HG03521 (cell line): ENCODE results near the gene FOXN3.

Experiments
- ATAC-seq: cut with Tn5 transposase; IDR thresholded peaks from one replicate; pipeline ENCODE4 v1.9.1; 2021; ENCODE audit warnings: mild to moderate bottlenecking, moderate library complexity; ENCODE audit not compliant: unreplicated experiment

Gene FOXN3

DNA sequence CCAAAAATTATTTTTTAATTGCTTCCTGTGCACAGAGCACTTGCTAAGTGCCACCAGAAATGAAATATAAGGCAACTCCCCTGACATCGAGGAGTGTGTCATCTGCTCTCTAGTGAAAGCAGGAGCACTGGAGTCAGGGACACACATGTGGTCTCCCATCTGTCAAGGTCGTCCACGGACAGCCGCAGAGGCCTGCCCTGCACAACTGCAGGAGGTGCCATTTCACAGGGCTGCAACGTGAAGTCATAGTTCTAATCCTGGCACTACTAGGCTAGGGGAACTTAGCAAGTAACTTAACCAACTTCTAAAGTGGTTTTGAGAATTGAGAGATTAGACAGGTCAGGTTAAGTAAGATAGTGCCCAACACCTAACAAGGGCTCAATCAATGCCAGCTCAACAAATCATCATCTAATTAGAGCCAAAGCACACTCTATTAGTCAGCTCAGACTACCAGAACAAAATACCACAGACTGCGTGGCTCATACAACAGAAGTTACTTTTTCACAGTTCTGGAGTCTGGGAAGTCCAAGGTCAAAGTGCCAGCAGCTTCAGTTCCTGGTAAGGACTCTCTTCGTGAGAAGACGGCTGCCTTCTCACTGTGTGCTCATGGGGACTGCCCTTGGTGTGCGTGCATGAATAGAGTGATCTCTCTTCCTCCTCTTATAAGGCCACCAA, 30.7 kb downstream of the FOXN3 start:
- ATAC-seq, result no peak

DNA sequence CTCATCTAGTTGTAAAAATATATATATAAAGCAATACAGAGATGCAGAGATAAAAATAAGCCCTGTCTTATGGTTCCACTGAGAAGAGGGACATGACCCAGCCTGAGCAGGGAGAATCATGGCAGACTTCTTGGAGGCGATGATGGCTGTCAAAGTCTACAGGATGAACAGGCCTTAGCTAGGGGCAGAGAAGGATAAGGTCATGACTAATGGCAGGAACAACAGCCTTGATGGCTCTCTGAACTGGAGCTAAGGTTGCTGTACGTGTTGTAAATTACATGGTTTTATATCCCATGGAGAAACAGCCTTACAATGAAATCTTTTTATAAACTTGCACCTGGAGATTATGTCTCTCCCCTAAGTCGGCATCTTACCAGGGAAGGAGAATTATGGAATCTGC, 32.4 kb downstream of the FOXN3 start:
- ATAC-seq, result no peak

DNA sequence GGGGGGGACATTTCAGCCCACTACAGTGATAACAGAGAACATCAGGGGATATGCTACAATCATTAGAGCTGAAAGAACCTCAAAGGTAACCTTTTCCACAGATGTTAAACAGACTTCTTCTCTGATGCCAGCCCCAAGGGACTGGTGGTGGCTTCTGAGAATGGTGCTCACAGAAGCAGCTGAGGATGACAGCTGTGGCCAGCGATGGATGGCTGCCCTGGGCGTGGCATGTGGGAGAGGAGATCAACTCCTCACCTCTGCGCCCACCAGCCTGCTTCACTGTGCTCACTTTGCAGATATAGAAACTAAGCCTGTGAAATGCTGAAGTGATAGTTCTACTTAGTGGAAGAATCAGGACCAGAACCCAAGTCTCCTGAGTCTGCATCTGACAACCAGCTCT, 33.0 kb downstream of the FOXN3 start:
- peak; percentile 75 for ATAC-seq

DNA sequence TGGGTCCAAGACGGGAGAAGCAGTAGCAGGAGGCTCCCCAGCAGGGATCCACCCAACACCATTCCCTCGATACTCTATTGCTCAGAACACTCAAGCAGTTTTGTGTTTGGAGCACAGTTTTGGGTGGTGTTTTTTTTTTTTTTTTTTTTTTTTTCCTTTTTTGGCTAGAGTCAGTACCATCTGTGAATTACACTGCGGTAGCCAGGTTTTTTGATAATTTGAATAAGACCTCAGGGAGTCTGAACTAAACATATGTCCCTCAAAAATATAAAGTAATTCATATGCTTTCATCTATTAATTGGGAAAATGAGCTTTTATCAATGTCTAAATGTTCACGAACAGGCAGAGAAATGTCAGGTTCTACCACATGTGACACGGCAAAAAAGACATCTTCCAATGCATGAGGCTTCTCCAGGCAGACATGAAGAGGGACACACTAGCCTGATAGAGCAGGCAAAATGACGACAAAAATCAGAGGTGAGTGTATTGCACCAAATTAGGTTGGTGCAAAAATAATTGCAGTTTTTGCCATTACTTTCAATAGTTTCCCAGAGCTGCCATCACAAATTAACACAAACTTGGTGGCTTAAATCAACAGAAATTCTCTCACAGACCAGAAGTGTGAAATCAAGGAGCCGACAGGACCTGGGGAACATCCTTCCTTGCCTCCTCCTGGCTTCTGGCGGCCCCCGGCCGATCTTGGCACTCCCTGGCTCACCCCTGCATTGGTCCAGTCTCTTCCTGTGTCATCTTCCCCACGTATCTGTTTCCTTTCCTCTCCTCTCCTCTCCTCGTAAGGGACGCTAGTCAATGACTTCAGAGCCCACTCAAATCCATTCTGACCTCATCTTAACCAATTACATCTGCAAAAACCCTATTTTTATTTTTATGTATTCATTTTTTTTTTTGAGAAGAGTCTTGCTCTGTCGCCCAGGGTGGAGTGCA, 33.9 kb downstream of the FOXN3 start:
- ATAC-seq, result no peak

DNA sequence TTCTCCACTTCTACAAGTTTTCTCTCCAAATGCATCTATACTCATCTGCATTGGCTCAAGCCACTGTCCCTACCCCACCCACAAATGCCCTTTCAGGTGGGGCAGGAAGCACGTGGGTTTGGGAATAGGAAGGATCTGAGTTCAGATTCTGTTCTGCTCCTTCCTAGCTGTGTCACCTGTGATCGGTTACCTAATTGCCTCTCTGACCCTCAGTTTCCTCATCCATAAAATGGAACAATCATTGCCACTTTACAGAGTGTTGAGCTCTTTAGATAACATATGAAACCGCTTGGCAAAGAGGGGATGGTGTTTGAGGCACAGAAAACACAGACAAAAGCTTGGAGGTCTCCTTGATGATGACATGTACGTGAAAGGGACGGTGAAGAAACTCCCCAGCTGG, 34.5 kb downstream of the FOXN3 start:
- ATAC-seq, result no peak

DNA sequence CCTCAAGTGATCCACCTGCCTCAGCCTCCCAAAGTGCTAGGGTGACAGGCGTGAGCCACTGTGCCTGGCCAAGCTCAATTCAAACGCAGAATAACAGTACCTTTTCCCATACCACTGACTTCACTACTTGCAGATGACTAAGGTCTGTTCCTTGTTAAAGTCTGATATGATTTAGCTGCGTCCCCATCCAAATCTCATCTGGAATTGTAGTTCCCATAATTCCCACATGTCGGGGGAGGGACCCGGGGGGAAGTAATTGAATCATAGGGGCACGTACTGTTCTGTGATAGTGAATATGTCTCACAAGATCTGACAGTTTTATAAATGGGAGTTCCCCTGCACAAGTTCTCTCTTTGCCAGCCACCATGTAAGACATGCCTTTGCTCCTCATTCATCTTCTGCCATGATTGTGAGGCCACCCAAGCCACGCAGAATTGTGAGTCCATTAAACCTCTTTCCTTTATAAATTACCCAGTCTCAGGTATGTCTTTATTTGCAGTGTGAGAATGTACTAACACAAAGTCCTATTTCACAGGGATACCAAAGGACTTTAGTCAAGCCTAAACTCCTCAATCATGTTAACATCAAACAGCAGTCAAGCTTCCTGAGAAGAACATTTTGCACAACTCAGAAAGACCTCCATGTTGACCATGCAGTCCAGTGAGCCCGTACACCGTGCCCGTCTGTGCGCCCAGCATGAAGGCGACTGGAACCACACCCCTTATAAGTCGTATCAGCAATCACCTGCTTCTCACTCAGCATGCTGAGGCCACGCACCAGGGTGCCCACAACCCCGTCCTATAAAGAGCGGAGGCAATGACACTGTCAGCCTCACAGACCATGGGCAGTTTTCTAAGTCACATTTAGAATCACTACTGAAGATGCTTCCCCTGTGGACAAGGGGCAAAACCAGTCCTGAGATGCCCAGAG, 36.9 kb downstream of the FOXN3 start:
- ATAC-seq, result no peak

DNA sequence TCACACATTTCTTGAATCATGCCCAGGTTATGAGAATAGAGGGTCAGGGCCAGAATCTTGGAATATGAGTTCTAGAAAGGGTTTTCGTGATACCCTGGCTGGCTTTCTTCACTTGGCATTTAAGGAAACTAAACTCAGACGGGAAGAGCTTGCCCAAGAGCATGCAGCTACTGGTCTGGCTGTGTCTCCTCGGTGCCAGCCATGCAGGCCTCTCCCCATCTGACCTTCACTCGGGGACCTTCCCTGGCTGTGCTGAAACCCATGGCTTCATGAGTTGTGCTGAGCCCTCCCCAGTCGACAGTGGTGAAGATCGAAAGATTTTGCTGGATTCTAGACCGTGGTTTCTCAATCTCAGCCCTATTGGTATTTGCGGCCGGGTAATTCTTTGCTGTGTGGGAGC, 38.0 kb downstream of the FOXN3 start:
- no peak for ATAC-seq

DNA sequence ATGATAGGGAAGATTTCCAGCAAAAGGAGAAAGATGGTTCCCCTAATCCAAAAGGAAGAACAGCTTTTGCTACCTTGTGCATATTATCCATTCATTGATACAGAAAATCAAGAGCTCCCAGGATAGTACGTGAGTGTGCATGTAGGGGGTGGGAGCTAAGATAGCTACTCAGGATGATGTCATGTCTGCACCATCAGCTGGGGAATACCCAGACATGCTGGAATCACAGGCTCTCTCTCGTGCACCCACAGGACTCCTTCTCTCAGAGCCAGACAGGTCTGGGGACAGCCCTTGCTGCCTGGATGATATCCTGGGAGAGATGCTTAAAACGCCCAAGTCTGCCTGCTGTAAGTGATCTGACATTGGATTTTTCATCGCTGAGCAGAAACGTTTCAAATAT, 38.9 kb downstream of the FOXN3 start:
- no peak for ATAC-seq

DNA sequence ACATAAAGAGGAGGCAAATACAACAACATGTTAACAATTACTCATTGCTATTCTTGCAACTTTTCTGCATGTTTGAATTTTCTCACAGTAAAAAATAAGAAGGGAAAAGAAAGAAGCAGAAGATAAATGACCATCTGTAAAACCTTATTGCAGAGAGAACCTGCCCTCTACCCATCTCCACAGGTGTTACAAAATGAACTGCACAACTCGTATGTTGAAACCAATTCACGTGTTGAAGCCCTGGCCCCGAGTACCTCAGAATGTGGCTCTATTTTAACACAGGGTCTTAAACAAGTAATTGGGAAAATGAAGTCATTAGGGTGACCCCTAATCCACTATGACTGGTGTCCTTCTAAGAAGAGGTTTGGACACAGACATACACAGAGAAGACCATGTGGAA, 39.5 kb downstream of the FOXN3 start:
- no peak for ATAC-seq

DNA sequence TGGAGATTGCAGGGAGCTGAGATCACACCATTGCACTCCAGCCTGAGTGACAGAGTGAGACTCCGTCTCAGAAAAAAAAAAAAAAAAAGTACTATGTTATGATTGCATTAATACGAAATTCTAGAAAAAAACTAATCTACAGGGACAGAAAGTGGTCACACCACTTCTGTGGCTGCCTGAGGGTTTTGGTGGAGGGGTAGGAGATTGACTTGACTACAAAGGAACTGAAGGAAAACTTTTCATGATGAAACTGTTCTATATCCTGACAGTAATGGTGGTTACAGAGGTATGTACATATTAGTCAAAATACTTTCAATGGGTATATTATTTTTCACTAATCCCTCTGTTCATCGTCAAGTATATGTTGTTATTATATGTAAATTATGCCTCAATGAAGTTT, 42.1 kb downstream of the FOXN3 start:
- no peak for ATAC-seq

DNA sequence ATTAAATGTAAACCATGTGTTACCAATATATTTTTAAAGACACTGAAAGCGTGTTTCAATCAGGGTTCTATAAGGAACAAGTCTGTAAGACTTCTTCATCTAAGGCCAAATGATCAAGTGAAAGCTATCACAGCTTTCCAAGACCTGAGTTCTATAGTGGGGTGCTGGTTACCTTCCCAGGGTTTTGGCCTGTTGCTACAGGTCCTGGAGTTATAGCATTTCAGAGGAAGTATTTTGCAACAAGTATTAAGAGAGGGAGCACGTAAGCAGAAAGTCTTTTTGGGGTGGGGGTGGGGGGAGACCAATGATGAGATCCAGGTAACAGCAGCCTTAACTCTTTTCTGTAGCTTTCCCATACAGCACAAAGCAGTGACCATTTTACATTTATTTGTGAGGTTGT, 43.8 kb downstream of the FOXN3 start:
- ATAC-seq, result no peak

DNA sequence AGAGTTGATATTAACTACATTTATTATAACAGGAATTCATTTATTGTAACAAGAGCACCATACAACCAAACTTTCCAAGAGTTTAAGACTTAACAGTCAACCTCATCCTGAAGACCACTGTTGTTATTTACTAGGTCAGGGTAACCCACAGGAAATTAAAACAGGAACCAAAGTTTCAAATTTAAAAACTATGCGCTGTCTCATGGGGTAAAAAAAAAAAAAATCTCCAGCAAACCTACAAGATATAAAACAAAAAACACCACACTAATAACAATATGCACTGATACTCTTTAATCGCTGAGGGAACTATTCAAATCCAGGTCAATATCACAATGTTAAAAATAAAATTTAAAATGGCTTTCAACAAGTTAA, 44.5 kb downstream of the FOXN3 start:
- ATAC-seq, result no peak

DNA sequence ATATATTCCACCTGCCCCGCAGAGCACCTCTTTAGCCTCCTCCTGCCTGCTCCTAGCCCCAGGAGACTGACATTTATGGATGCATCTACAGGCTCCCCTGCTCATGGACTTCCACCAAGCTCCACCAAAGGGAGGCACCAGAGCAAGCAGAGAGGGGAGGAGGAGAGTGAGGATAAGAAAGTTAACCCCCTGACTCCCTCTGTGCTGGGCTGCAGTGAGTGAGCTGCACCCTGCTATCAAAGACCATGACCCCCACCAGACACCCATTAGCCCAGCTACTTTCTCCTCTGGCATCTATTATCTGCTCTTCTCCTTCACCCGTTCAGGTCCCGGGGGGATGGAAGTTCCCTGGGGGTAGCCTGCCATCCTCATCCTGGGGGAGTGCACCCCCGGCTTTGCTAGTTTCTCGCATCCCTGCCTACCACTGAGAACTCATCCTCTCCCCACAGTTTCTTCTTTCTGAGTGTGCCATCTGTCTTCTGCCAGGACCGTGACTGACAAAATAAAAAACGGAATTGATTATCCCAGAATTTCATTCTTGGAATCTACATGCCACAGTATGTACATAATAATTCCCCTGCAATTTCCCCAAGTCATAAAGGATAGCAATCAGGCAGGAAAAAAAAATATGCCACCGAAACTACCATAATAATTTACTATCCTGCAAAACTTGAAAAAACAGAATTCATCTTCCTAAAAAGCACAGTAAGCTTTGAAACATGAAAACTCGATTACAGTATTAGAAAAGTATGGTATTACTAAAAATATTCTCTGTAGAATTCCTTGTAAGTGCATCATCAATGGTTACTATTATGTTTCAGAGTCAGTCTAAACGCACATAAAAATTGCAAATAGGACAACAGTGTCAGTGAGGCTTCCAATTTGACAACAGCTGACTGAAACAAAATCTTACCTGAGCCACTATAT, 45.2 kb downstream of the FOXN3 start:
- ATAC-seq, result no peak

DNA sequence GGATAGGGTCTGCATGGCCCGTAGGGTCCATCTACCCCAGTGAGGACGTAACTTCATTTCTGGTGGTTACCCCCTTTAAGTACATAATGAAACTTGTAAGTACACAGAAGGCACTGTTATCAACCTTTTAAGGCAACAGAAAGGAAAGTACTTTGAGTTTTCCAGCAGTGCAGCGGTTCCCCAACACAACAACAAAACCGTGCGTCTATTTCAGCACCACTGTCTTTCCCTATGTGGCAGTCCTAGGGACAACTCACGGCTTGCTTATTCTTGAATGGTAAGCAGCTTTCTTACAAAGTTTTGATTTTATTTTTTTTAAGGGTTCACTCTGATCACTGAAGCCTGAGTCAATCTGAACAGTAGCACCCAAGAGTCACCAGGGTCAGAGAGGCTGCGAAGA, 46.3 kb downstream of the FOXN3 start:
- no peak for ATAC-seq

DNA sequence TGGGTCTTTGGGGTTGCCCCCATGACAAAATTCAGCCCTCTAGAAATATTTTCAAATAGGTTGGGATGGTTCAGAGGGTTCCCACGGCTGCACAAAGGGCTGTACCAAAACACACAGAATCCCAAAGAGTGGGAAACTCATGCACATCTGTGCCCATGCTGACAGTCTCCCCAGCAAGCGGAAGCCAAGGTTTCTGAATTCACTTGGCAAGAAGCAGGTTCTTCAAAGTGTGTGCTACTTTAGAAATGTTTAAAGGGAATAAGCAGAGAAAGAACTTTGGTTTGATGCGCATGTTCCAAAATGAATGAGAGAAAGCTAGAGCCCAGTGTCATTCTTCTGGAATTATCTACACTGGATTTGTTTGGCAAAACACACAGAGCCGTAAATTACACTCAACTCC, 46.7 kb downstream of the FOXN3 start:
- no peak for ATAC-seq

DNA sequence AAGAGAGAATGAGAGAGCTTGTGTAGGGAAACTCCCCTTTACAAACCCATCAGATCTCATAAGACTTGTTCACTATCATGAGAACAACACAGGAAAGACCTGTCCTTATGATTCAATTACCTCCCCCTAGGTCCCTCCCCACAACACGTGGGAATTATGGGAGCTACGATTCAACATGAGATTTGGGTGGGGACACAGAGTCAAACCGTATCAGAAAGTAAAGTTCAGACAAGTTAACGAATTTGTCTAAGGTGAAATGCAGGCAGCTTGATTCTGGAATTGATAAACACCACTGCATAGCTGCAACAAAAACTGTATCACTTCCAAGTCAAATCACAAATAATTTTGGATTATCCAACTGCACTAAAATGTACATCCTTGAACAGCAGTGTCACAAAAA, 47.4 kb downstream of the FOXN3 start:
- no peak for ATAC-seq

DNA sequence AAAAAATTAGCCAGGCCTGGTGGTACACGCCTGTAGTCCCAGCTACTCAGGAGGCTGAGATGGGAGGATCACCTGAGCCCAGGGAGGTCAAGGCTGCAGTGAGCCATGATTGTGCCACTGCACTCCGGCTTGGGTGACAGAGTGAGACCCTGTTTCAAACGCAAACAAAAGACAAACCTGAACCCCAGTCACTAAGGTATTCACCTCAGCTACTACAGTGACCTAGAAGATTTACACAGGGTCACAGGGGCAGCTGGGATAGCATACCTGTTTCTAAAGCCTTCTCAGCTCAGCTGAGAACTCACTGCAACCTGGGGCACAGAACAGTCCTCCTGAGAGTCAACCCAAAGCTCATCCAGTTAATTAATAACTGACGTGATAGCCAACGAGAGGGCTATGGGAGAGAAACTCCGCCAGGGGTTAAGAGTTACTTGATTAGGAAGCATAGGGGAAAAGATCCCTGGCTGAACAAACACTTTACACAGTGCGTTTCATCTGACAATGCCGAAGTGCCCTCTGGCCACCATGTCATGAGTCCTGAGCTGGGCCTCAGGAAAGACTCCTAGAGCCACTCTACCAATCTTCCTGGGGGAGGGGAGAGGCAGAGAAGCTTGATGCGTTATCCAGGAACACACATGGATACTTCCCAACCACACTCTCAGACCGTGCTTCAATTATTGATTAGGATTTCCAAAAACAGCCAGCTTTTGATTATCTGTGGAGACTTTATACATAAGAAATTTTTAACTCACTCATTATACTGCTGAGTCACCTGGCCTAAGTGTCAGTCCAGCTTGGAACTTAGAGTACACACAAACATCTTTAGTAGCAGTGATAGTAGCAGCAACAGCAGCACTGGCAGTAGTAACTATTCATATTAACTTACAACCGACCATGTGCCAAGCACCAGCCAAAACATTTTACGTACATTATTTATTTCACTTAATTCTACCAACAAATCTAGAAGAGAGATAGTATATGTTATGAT, 48.2 kb downstream of the FOXN3 start:
- no peak for ATAC-seq

DNA sequence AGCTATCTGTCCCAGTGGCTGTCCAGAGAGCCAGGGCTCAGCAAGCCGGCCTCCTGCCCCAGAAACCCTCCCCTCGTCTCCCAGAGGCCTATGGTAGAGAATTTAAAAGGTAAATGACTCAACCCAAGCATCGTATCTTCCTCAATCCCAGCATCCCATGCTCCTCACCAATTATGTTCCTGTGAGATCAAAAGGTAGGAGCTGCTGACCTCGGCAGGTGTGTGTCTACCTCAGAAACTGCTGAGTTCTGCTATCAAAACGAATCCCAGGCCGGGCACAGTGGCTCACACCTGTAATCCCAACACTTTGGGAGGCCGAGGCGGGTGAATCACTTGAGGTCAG, 49.3 kb downstream of the FOXN3 start:
- ATAC-seq, result no peak
